ENCODE measurements around the gene GRIK1. TPM values are rescaled to one million over a fixed set of nuclear protein-coding genes. Genes with fewer than 3 reads are reported as not detected.

The GRIK1 gene
- polyA plus RNA-seq, 3 donors = not detected

DNA sequence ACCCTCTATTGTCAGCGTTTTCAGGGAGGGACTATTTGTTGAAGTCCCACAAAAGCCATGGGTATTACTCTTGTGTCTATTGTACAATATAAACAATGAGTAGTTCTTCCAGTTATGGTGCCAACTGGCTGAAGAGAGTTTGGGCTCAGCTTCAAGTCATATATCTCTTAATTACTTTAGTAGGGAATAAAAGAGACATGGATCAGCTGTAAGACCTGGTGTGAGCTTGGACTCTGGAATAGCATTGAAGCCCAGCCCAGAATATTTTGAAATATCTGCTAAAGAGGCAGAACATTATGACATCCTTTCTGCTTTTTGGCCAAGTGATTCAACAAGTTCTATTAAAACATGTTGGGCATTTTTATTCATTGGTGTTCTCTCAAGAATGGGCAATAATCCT lies 416.1 kb downstream of the GRIK1 start:
- Histone ChIP-seq H2AFZ (ENCODE audit: insufficient read depth, low read depth, low read length, poor library complexity, severe bottlenecking) (no peak overlapping the region), H3K27ac (ENCODE audit: low read depth in 1 of 2, low read length in 2 of 2) (no peak overlapping the region), H3K27me3 (ENCODE audit: control insufficient read depth in 2 of 2, insufficient read depth in 2 of 2, low read length in 2 of 2) (no peaks in the 10 kb centered on the region), H3K9ac (ENCODE audit: insufficient read depth, low read length, poor library complexity, severe bottlenecking) (no peak overlapping the region), H3K4me1 (ENCODE audit: control insufficient read depth in 1 of 2, insufficient read depth in 2 of 2, low read length in 2 of 2) (no peaks in the 10 kb centered on the region), H3K36me3 (replicated peaks in 1 of 2; ENCODE audit: control insufficient read depth in 1 of 2, insufficient read depth in 2 of 2, low read length in 2 of 2) (peaks cover 0 to 6% of the 10 kb centered on the region in 2 donors), H3K79me2 (ENCODE audit: insufficient read depth, low read length) (no peaks in the 10 kb centered on the region), H3K4me3 (replicated peaks in 1 of 3; ENCODE audit: low read depth in 2 of 3, low read length in 3 of 3) (no peak overlapping the region), H3K4me2 (replicated peaks; ENCODE audit: extremely low read depth, low read length, poor library complexity, severe bottlenecking) (no peak overlapping the region), H4K20me1 (ENCODE audit: insufficient read depth, low read length) (no peaks in the 10 kb centered on the region), H3K9me3 (replicated peaks in 1 of 2; ENCODE audit: control insufficient read depth in 1 of 2, insufficient read depth in 1 of 2, low read length in 2 of 2) (peaks cover 17 to 24% of the 10 kb centered on the region in 2 donors)
- no peak for DNase-seq
- Mint-ChIP-seq H3K27ac (no peak overlapping the region), H3K27me3 (ENCODE audit: low read depth in 3 of 3) (no peaks in the 10 kb centered on the region), H3K4me1 (no peaks in the 10 kb centered on the region), H3K36me3 (peaks cover 15 to 24% of the 10 kb centered on the region in 2 donors), H3K9me3 (peaks cover 18 to 37% (median 32%) of the 10 kb centered on the region in 7 donors), H3K4me3 (no peak overlapping the region)
- WGBS (ENCODE audit: insufficient coverage) = no CpG with 5 or more reads among the region's 1 CpG
- TF ChIP-seq, protein P1, sequence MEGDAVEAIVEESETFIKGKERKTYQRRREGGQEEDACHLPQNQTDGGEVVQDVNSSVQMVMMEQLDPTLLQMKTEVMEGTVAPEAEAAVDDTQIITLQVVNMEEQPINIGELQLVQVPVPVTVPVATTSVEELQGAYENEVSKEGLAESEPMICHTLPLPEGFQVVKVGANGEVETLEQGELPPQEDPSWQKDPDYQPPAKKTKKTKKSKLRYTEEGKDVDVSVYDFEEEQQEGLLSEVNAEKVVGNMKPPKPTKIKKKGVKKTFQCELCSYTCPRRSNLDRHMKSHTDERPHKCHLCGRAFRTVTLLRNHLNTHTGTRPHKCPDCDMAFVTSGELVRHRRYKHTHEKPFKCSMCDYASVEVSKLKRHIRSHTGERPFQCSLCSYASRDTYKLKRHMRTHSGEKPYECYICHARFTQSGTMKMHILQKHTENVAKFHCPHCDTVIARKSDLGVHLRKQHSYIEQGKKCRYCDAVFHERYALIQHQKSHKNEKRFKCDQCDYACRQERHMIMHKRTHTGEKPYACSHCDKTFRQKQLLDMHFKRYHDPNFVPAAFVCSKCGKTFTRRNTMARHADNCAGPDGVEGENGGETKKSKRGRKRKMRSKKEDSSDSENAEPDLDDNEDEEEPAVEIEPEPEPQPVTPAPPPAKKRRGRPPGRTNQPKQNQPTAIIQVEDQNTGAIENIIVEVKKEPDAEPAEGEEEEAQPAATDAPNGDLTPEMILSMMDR (IDR thresholded peaks at IDR 0.05) = no peak
- intact Hi-C loops (cut with micrococcal nuclease) = no loop called here

DNA sequence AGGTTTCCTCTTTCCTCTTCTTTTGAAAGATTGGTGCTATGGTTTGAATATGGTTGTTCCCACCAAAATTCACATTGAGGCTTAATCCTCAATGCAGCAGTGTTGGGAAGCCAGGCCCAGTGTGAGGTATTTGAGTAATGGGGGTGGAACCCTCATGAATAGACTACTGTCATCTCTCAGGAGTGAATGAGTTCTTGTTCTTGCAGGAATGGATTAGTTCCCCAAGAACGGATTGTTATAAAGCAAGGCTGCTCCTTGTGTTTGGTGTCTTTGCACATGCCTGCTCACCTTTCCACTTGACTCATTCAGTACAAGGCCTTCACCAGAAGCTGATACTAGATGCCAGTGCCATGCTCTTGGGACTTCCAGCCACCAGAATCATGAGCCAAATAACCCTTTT lies 417.9 kb downstream of the GRIK1 start:
- Histone ChIP-seq H3K4me3 (replicated peaks in 1 of 3; ENCODE audit: low read depth in 2 of 3, low read length in 3 of 3) (no peak overlapping the region), H3K4me1 (ENCODE audit: control insufficient read depth in 1 of 2, insufficient read depth in 2 of 2, low read length in 2 of 2) (no peaks in the 10 kb centered on the region), H4K20me1 (ENCODE audit: insufficient read depth, low read length) (no peaks in the 10 kb centered on the region), H2AFZ (ENCODE audit: insufficient read depth, low read depth, low read length, poor library complexity, severe bottlenecking) (no peak overlapping the region), H3K79me2 (ENCODE audit: insufficient read depth, low read length) (no peaks in the 10 kb centered on the region), H3K36me3 (replicated peaks in 1 of 2; ENCODE audit: control insufficient read depth in 1 of 2, insufficient read depth in 2 of 2, low read length in 2 of 2) (peaks cover 0 to 6% of the 10 kb centered on the region in 2 donors), H3K27ac (ENCODE audit: low read depth in 1 of 2, low read length in 2 of 2) (no peak overlapping the region), H3K9me3 (replicated peaks in 1 of 2; ENCODE audit: control insufficient read depth in 1 of 2, insufficient read depth in 1 of 2, low read length in 2 of 2) (peaks cover 13 to 22% of the 10 kb centered on the region in 2 donors), H3K27me3 (ENCODE audit: control insufficient read depth in 2 of 2, insufficient read depth in 2 of 2, low read length in 2 of 2) (no peaks in the 10 kb centered on the region), H3K4me2 (replicated peaks; ENCODE audit: extremely low read depth, low read length, poor library complexity, severe bottlenecking) (no peak overlapping the region), H3K9ac (ENCODE audit: insufficient read depth, low read length, poor library complexity, severe bottlenecking) (no peak overlapping the region)
- H3K4me1 Mint-ChIP-seq = no peaks in the 10 kb centered on the region
- peaks cover 13 to 27% (median 20%) of the 10 kb centered on the region in 7 donors for H3K9me3 Mint-ChIP-seq
- H3K27ac Mint-ChIP-seq = no peak overlapping the region
- WGBS (ENCODE audit: insufficient coverage) = 80% methylated on average over 1 of the region's 1 CpG
- intact Hi-C loops (cut with micrococcal nuclease) = no loop called here
- DNase-seq = no peak
- H3K36me3 Mint-ChIP-seq = peaks cover 10 to 18% of the 10 kb centered on the region in 2 donors
- H3K4me3 Mint-ChIP-seq = no peak overlapping the region
- no peaks in the 10 kb centered on the region for H3K27me3 Mint-ChIP-seq (ENCODE audit: low read depth in 3 of 3)
- TF ChIP-seq, protein P1 (IDR thresholded peaks at IDR 0.05) = no peak
